GM21576 (cell line): ENCODE measurements around the gene ERCC6L.
"Not testable (repeated sequence)": the region's sequence is repeated elsewhere in the genome, so short reads cannot be mapped to it uniquely, and the experiment has no call there.

Experiments used
- ATAC-seq: cut with Tn5 transposase; IDR thresholded peaks from one replicate; pipeline ENCODE4 v1.9.1; 2021; ENCODE audit warnings: mild to moderate bottlenecking, moderate library complexity; ENCODE audit not compliant: unreplicated experiment

ERCC6L gene

GRCh38 chrX:72176981-72177380 is 61.8 kb downstream of the ERCC6L start:
- no peak for ATAC-seq

DNA sequence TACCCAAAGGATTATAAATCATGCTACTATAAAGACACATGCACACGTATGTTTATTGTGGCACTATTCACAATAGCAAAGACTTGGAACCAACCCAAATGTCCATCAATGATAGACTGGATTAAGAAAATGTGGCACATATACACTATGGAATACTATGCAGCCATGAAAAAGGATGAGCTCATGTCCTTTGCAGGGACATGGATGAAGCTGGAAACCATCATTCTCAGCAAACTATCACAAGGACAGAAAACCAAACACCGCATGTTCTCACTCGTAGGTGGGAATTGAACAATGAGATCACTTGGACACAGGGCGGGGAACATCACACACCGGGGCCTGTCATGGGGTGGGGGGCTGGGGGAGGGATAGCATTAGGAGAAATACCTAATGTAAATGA is 62.5 kb downstream of the ERCC6L start:
- not testable (repeated sequence) for ATAC-seq

GRCh38 chrX:72169008-72169728 is 69.7 kb downstream of the ERCC6L start:
- no peak for ATAC-seq

DNA sequence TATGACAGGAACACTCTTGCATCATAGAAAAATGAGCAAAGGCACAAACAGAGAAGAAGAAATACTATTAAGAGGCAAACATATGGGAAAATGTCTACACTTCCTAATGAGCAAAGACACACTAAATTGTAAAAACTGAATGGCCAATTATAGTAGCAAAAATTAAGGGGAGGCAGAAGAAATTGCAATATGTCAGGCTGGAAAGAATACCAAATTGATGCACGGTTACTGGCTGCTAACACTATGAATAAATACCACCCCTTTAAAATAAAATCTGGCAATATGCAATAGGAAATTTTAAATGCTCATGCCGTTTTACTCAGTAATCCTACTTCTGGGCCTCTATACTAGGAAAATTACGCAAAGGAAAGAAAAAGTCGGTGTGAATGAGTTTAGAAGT is 73.3 kb downstream of the ERCC6L start:
- no peak for ATAC-seq

GRCh38 chrX:72159769-72160168 is 79.1 kb downstream of the ERCC6L start:
- ATAC-seq = no peak

- ATAC-seq = no peak
Measured at GRCh38 chrX:72158773-72159172, 80.1 kb downstream of the ERCC6L start.
